K562 (cell line): ENCODE measurements around the gene PRKAG2. TPM values are rescaled to one million over a fixed set of nuclear protein-coding genes. Genes with fewer than 3 reads are reported as not detected.

Experiments
- MXI1 ChIP-seq: IDR thresholded peaks from 2 replicates; pipeline ENCODE4 v1.6.1; 2011; ENCODE audit warnings: low read depth, mild to moderate bottlenecking, improper control_type of control experiment, low read length
- PCBP1 ChIP-seq: fragments of 200-400 bp; formaldehyde crosslinking; IDR thresholded peaks from 2 replicates; pipeline ENCODE4 v1.6.1; 2018; ENCODE audit warnings: mild to moderate bottlenecking, low read depth, low read length; ENCODE audit not compliant: poor library complexity, severe bottlenecking
- ZKSCAN3 ChIP-seq: fragments of 250-450 bp; sonication (Bioruptor Pico); IDR thresholded peaks from 2 replicates; pipeline ENCODE4 v1.4.0; 2020
- ZNF24 ChIP-seq: fragments of 450-650 bp; IDR thresholded peaks from 2 replicates; pipeline ENCODE4 v1.6.1; 2016
- ZNF318 ChIP-seq, 2 experiments: fragments of 450-650 bp; IDR thresholded peaks; 2 replicates each; pipeline ENCODE4 v1.6.1; 2016; ENCODE audit warnings: mild to moderate bottlenecking in 2 of 2, borderline replicate concordance in 1 of 2, low read depth in 1 of 2, moderate library complexity in 1 of 2
- polyA plus RNA-seq, 8 experiments: library from polyadenylated mRNA; depleted of rRNA in 4 of 8; stranded (reverse) in 5 of 8; unstranded in 3 of 8; fragments of >200 nt; fragmentation: Nextera tagmentation in 2 of 8; fragmentation: Illumina TruSeq in 1 of 8; extraction: Ambion mirVana in 2 of 8; extraction: Trizol in 1 of 8; gene quantifications; 2 replicates each; pipeline versions ENCODE4 v1.2.1 to v1.2.3, GENCODE V29; 2011 to 2014; ENCODE audit warnings: inconsistent platforms in 1 of 8, missing spikeins in 1 of 8
- total RNA-seq, 7 experiments: library from RNA; depleted of rRNA in 6 of 7; stranded (reverse); fragments of >200 nt in 6 of 7; fragmentation: Illumina TruSeq in 2 of 7; extraction: Trizol in 2 of 7; gene quantifications; 2 replicates each; pipeline versions ENCODE4 v1.2.1 to v1.2.3, GENCODE V29; 2011 to 2021; ENCODE audit warnings: low replicate concordance in 1 of 7

PRKAG2 gene
- total and polyA plus RNA-seq, 9 of the 15 experiments (the other 6 are each of a cell fraction or from before 2014, with no cell fraction given) = 0.99 to 5.6 (median 3.3) TPM

GRCh38 chr7:151796871-151797537 lies 79.9 kb downstream of the PRKAG2 start (continued):
- TF ChIP-seq ZNF318 (IDR thresholded peaks at IDR 0.05; ENCODE audit: borderline replicate concordance in 1 of 2, low read depth in 1 of 2) = no peak
- no peak for TF ChIP-seq ZKSCAN3 (CRISPR knock-in tag)
- no peak for TF ChIP-seq MXI1
- no peak for TF ChIP-seq PCBP1
- TF ChIP-seq ZNF24 = no peak
